Peyer's patch (tissue), 4 donors: ENCODE results near the gene PTGER3.

ENCODE experiments used
- CTCF ChIP-seq, 6 experiments: fragments of 450-650 bp in 4 of 6; fragments of 200-600 bp in 2 of 6; sonication (generic) in 1 of 6; IDR thresholded peaks; one replicate each; pipeline ENCODE4 v1.5.1; 2017 to 2019; ENCODE audit warnings: antibody characterized with exemption in 6 of 6, mild to moderate bottlenecking in 3 of 6, moderate library complexity in 1 of 6
- POLR2A ChIP-seq, 2 donors: fragments of 450-650 bp; IDR thresholded peaks; one replicate each; pipeline ENCODE4 v1.5.1; 2017; ENCODE audit warnings: antibody characterized with exemption in 2 of 2, mild to moderate bottlenecking in 2 of 2, moderate library complexity in 2 of 2

GRCh38 chr1:70979313-70979712 is 68.3 kb downstream of the PTGER3 start:
- no peak for TF ChIP-seq CTCF (IDR thresholded peaks at IDR 0.05)
- no peak for TF ChIP-seq POLR2A (IDR thresholded peaks at IDR 0.05)
